Mesenteric fat pad (tissue), 1 donor: Measurements from ENCODE around the gene BPHL. TPM values are rescaled to one million over a fixed set of nuclear protein-coding genes. Genes with fewer than 3 reads are reported as not detected.
A peak's percentile ranks its signal among the peaks of the same experiment; 100 is the strongest.
"Not testable (repeated sequence)": the region's sequence is repeated elsewhere in the genome, so short reads cannot be mapped to it uniquely, and the experiment has no call there.

Source experiments
- DNase-seq: peaks from one replicate; pipeline ENCODE4 v3.0.0-alpha.2; 2020; ENCODE audit warnings: low spot score
- long read RNA-seq: library from polyadenylated mRNA; unstranded; transcript quantifications from one replicate; pipeline ENCODE4 v2.0.0, GENCODE V29; 2020
- total RNA-seq: library from RNA; stranded (reverse); fragmentation: NEBNext Ultra II Directional; extraction: Animal tissue kit (Norgen Biotek cat#: 25700); gene quantifications from one replicate; pipeline ENCODE4 v1.2.1, GENCODE V29; 2021
- donor health status: DM: yes; HTN: yes; CAD: no.

The BPHL gene
- 25.1 TPM for total RNA-seq
- long read RNA-seq, transcript BPHL-203 (7 exons, 1,928 nt), result major isoform, 72 of 102 reads
- long read RNA-seq, transcript BPHL-205 (8 exons, 1,563 nt), result minor isoform, 9 of 102 reads
- long read RNA-seq, partial matches to known transcripts, result 3 of 102 reads
- long read RNA-seq, other reads (novel, unspliced or antisense), result 13 of 102 reads

- DNase-seq, result peak; percentile 100
Observed at GRCh38 chr6:3118353-3119039, at the start of gene BPHL. TSS of gene BPHL (plus strand) at chr6:3118711. CDS start at chr6:3118741, 30 bp downstream.

GRCh38 chr6:3071568-3071967 lies 46.9 kb upstream of the BPHL start:
- DNase-seq, result no peak

- peak; percentile 72 for DNase-seq
Observed at GRCh38 chr6:3072798-3073197, 45.7 kb upstream of the BPHL start.

GRCh38 chr6:3073382-3073781 lies 45.1 kb upstream of the BPHL start:
- DNase-seq, result peak; percentile 67

- no peak for DNase-seq
Observed at GRCh38 chr6:3075772-3076113, 42.8 kb upstream of the BPHL start.

GRCh38 chr6:3076320-3076719 lies 42.2 kb upstream of the BPHL start:
- no peak for DNase-seq

GRCh38 chr6:3077430-3077829 lies 41.1 kb upstream of the BPHL start:
- DNase-seq, result no peak

GRCh38 chr6:3078952-3079351 lies 39.6 kb upstream of the BPHL start:
- DNase-seq, result not testable (repeated sequence)

- no peak for DNase-seq
Observed at GRCh38 chr6:3079682-3080081, 38.8 kb upstream of the BPHL start.

- no peak for DNase-seq
Observed at GRCh38 chr6:3081960-3082359, 36.6 kb upstream of the BPHL start.

- no peak for DNase-seq
Observed at GRCh38 chr6:3085074-3085473, 33.4 kb upstream of the BPHL start.

GRCh38 chr6:3086282-3086946 lies 32.1 kb upstream of the BPHL start:
- DNase-seq, result no peak

GRCh38 chr6:3088446-3088845 lies 30.1 kb upstream of the BPHL start:
- no peak for DNase-seq

- DNase-seq, result no peak
Observed at GRCh38 chr6:3088968-3089367, 29.5 kb upstream of the BPHL start.

- DNase-seq, result no peak
Observed at GRCh38 chr6:3090013-3090412, 28.5 kb upstream of the BPHL start.

GRCh38 chr6:3094815-3095214 lies 23.7 kb upstream of the BPHL start:
- DNase-seq, result no peak

GRCh38 chr6:3102875-3103274 lies 15.6 kb upstream of the BPHL start:
- no peak for DNase-seq

- no peak for DNase-seq
Observed at GRCh38 chr6:3108746-3109414, 9.6 kb upstream of the BPHL start.

- no peak for DNase-seq
Observed at GRCh38 chr6:3109761-3110160, 8.8 kb upstream of the BPHL start.

GRCh38 chr6:3114377-3114776 lies 4.1 kb upstream of the BPHL start:
- no peak for DNase-seq

- no peak for DNase-seq
Observed at GRCh38 chr6:3117912-3118352, 579 bp upstream of the BPHL start.

- DNase-seq, result no peak
Observed at GRCh38 chr6:3119040-3119723, 671 bp downstream of the BPHL start.
